ENCODE data around the gene TMEM107. TPM values are rescaled to one million over a fixed set of nuclear protein-coding genes. Genes with fewer than 3 reads are reported as not detected.

The TMEM107 gene
- total and polyA plus RNA-seq, 4 experiments from 2014 or later: 25.0 to 43.7 (median 33.9) TPM

GRCh38 chr17:8189711-8190477 is 13.7 kb upstream of the TMEM107 start, which contains the start of gene BORCS6:
Gene BORCS6 (minus strand): TSS chr17:8190180. CDS start chr17:8190140, 40 bp downstream.
- peak; percentile 93 to 98 (median 96) for DNase-seq
- Histone ChIP-seq H3K27ac (ENCODE audit: low read depth, low read length) (peak within 1 kb of the TSS; percentile 82), H3K4me1 (ENCODE audit: insufficient read depth, low read length) (peaks cover 44% of the 10 kb centered on the region), H3K27me3 (ENCODE audit: insufficient read depth, low read length) (no peaks in the 10 kb centered on the region), H3K36me3 (ENCODE audit: insufficient read depth, low read length) (no peaks in the 10 kb centered on the region), H3K4me3 (ENCODE audit: low read length in 2 of 2) (peak within 1 kb of the TSS; percentile 76 to 100), H3K9me3 (ENCODE audit: control insufficient read depth in 1 of 2, low read length in 2 of 2) (no peaks in the 10 kb centered on the region)
- ChIA-PET POLR2A (ENCODE audit: partially characterized antibody) (interaction anchor here (0.9 to 26.2 kb wide), 17 partner anchors 10 to 765 kb away, joined by 3 to 1074 read pairs (median 48); partner anchors contain the start of genes ALOXE3, AURKB, CTC1 and HES7), CTCF (ENCODE audit: partially characterized antibody) (interaction anchor here (0.6 to 5.9 kb wide), 13 partner anchors 10 to 111 kb away, joined by 3 to 72 read pairs (median 4); partner anchors contain the start of genes ALOXE3, CTC1 and SLC25A35)
- Mint-ChIP-seq H3K9me3 (no peaks in the 10 kb centered on the region), H3K27me3 (no peaks in the 10 kb centered on the region), H3K36me3 (peaks cover 0 to 4% of the 10 kb centered on the region in 2 donors), H3K4me1 (peaks cover 7 to 15% (median 13%) of the 10 kb centered on the region in 4 donors), H3K4me3 (peak within 1 kb of the TSS in 5 of 8 donors; percentile 13 to 92 (median 41)), H3K27ac (peak within 1 kb of the TSS in 5 of 7 donors; percentile 78 to 94 (median 91))
- intact Hi-C loops (cut with micrococcal nuclease): loop anchor here (1.0 kb wide), 1 partner anchor 10 kb away; no protein-coding TSS in a partner anchor

GRCh38 chr17:8189041-8189710 is 13.0 kb upstream of the TMEM107 start:
- Mint-ChIP-seq H3K9me3 (no peaks in the 10 kb centered on the region), H3K36me3 (peaks cover 0 to 4% of the 10 kb centered on the region in 2 donors), H3K4me3 (peak overlapping the region in 2 of 8 donors; percentile 90 to 92), H3K27ac (peak overlapping the region in 4 of 7 donors; percentile 30 to 91 (median 73)), H3K4me1 (peaks cover 9 to 18% (median 13%) of the 10 kb centered on the region in 4 donors), H3K27me3 (no peaks in the 10 kb centered on the region)
- Histone ChIP-seq H3K36me3 (ENCODE audit: insufficient read depth, low read length) (no peaks in the 10 kb centered on the region), H3K9me3 (ENCODE audit: control insufficient read depth in 1 of 2, low read length in 2 of 2) (no peaks in the 10 kb centered on the region), H3K27ac (ENCODE audit: low read depth, low read length) (peak overlapping the region; percentile 82), H3K4me3 (ENCODE audit: low read length in 2 of 2) (peak overlapping the region; percentile 76 to 100), H3K27me3 (ENCODE audit: insufficient read depth, low read length) (no peaks in the 10 kb centered on the region), H3K4me1 (ENCODE audit: insufficient read depth, low read length) (peaks cover 44% of the 10 kb centered on the region)
- DNase-seq: peak; percentile 32 to 59 (median 34)
- intact Hi-C loops (cut with micrococcal nuclease): no loop called here
- POLR2A ChIA-PET (ENCODE audit: partially characterized antibody): interaction anchor here (0.7 to 26.2 kb wide), 17 partner anchors 10 to 106 kb away, joined by 3 to 1074 read pairs (median 48); partner anchors contain the start of genes ALOXE3, AURKB, CTC1 and HES7
- CTCF ChIA-PET (ENCODE audit: partially characterized antibody): interaction anchor here (1.0 to 5.9 kb wide), 13 partner anchors 10 to 111 kb away, joined by 3 to 72 read pairs (median 4); partner anchors contain the start of genes ALOXE3 and CTC1

GRCh38 chr17:8188263-8188839 is 12.2 kb upstream of the TMEM107 start:
- H3K4me3 Mint-ChIP-seq: no peak overlapping the region
- Histone ChIP-seq H3K36me3 (ENCODE audit: insufficient read depth, low read length) (no peaks in the 10 kb centered on the region), H3K4me3 (ENCODE audit: low read length in 2 of 2) (peak overlapping the region; percentile 76 to 100), H3K27me3 (ENCODE audit: insufficient read depth, low read length) (no peaks in the 10 kb centered on the region), H3K9me3 (ENCODE audit: control insufficient read depth in 1 of 2, low read length in 2 of 2) (no peaks in the 10 kb centered on the region), H3K27ac (ENCODE audit: low read depth, low read length) (peak overlapping the region; percentile 82), H3K4me1 (ENCODE audit: insufficient read depth, low read length) (peaks cover 44% of the 10 kb centered on the region)
- intact Hi-C loops (cut with micrococcal nuclease): no loop called here
- peaks cover 13 to 23% (median 17%) of the 10 kb centered on the region in 4 donors for H3K4me1 Mint-ChIP-seq
- CTCF ChIA-PET (ENCODE audit: partially characterized antibody): interaction anchor here (0.7 to 5.9 kb wide), 14 partner anchors 11 to 112 kb away, joined by 3 to 72 read pairs (median 4); partner anchors contain the start of gene ALOXE3
- no peaks in the 10 kb centered on the region for H3K9me3 Mint-ChIP-seq
- H3K27ac Mint-ChIP-seq: no peak overlapping the region
- no peaks in the 10 kb centered on the region for H3K27me3 Mint-ChIP-seq
- peaks cover 0 to 4% of the 10 kb centered on the region in 2 donors for H3K36me3 Mint-ChIP-seq
- DNase-seq: peak in 4 of 5 donors; percentile 17 to 56 (median 20)
- POLR2A ChIA-PET (ENCODE audit: partially characterized antibody): interaction anchor here (0.7 to 26.2 kb wide), 15 partner anchors 11 to 107 kb away, joined by 3 to 1074 read pairs (median 54); partner anchors contain the start of genes ALOXE3, AURKB, CTC1 and HES7

- Histone ChIP-seq H3K27me3 (ENCODE audit: insufficient read depth, low read length) (no peaks in the 10 kb centered on the region), H3K4me1 (ENCODE audit: insufficient read depth, low read length) (peaks cover 37% of the 10 kb centered on the region), H3K36me3 (ENCODE audit: insufficient read depth, low read length) (no peaks in the 10 kb centered on the region), H3K27ac (ENCODE audit: low read depth, low read length) (peak overlapping the region; percentile 82), H3K4me3 (ENCODE audit: low read length in 2 of 2) (peak overlapping the region; percentile 90 to 100), H3K9me3 (ENCODE audit: control insufficient read depth in 1 of 2, low read length in 2 of 2) (no peaks in the 10 kb centered on the region)
- Mint-ChIP-seq H3K27me3 (no peaks in the 10 kb centered on the region), H3K36me3 (peaks cover 0 to 4% of the 10 kb centered on the region in 2 donors), H3K9me3 (no peaks in the 10 kb centered on the region), H3K4me3 (no peak overlapping the region), H3K4me1 (peaks cover 14 to 23% (median 17%) of the 10 kb centered on the region in 4 donors), H3K27ac (no peak overlapping the region)
- peak; percentile 90 to 94 (median 91) for DNase-seq
- CTCF ChIA-PET (ENCODE audit: partially characterized antibody): interaction anchor here (0.6 to 5.9 kb wide), 18 partner anchors 10 to 113 kb away, joined by 3 to 72 read pairs (median 4); partner anchors contain the start of genes ALOXE3 and CTC1
- intact Hi-C loops (cut with micrococcal nuclease): loop anchor here (1.0 to 2.0 kb wide), 6 partner anchors 23 to 195 kb away; partner anchors contain the start of genes AURKB and RPL26
- POLR2A ChIA-PET (ENCODE audit: partially characterized antibody): interaction anchor here (0.7 to 26.2 kb wide), 17 partner anchors 11 to 330 kb away, joined by 3 to 1074 read pairs (median 48); partner anchors contain the start of genes ALOXE3, AURKB, CTC1 and HES7
Measured at GRCh38 chr17:8187517-8188262, 11.5 kb upstream of the TMEM107 start.

- Histone ChIP-seq H3K4me3 (ENCODE audit: low read length in 2 of 2) (peak overlapping the region; percentile 90 to 100), H3K27me3 (ENCODE audit: insufficient read depth, low read length) (no peaks in the 10 kb centered on the region), H3K9me3 (ENCODE audit: control insufficient read depth in 1 of 2, low read length in 2 of 2) (no peaks in the 10 kb centered on the region), H3K4me1 (ENCODE audit: insufficient read depth, low read length) (peaks cover 30% of the 10 kb centered on the region), H3K36me3 (ENCODE audit: insufficient read depth, low read length) (no peaks in the 10 kb centered on the region), H3K27ac (ENCODE audit: low read depth, low read length) (peak overlapping the region; percentile 82)
- CTCF ChIA-PET (ENCODE audit: partially characterized antibody): interaction anchor here (0.6 to 5.9 kb wide), 17 partner anchors 11 to 114 kb away, joined by 3 to 72 read pairs (median 4); partner anchors contain the start of genes ALOXE3, CTC1 and HES7
- POLR2A ChIA-PET (ENCODE audit: partially characterized antibody): interaction anchor here (0.7 to 26.2 kb wide), 17 partner anchors 10 to 330 kb away, joined by 3 to 1074 read pairs (median 48); partner anchors contain the start of genes ALOXE3, AURKB, CTC1 and HES7
- no peaks in the 10 kb centered on the region for H3K27me3 Mint-ChIP-seq
- peaks cover 0 to 4% of the 10 kb centered on the region in 2 donors for H3K36me3 Mint-ChIP-seq
- H3K9me3 Mint-ChIP-seq: no peaks in the 10 kb centered on the region
- intact Hi-C loops (cut with micrococcal nuclease): loop anchor here (1.0 to 2.0 kb wide), 10 partner anchors 11 to 196 kb away; partner anchors contain the start of genes AURKB, RPL26 and TMEM107
- H3K4me1 Mint-ChIP-seq: peaks cover 16 to 26% (median 17%) of the 10 kb centered on the region in 4 donors
- H3K4me3 Mint-ChIP-seq: no peak overlapping the region
- no peak overlapping the region for H3K27ac Mint-ChIP-seq
- peak; percentile 90 to 92 (median 91) for DNase-seq
Measured at GRCh38 chr17:8186787-8187516, 10.8 kb upstream of the TMEM107 start.
